HG02763 (cell line): ENCODE measurements around the gene FAM83F.

Experiments
- ATAC-seq: cut with Tn5 transposase; IDR thresholded peaks from one replicate; pipeline ENCODE4 v1.9.1; 2021; ENCODE audit warnings: mild to moderate bottlenecking, moderate library complexity; ENCODE audit not compliant: unreplicated experiment

The FAM83F gene

DNA sequence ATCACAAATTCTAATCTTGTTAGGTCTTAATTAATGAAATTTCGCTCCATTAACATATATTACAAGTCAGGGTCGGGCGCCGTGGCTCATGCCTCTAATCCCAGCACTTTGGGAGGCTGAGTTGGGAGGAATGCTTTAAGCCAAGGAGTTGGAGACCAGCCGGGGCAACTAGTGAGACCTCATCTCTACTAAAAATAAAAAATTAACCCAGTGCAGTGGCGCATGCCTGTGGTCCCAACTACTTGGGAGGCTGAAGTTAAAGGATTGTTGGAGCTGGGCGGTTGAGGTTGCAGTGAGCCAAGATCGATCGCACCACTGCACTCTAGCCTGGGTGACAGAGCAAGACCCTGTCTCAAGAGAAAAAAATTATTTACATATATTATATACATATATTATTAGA lies 32.7 kb upstream of the FAM83F start:
- ATAC-seq = no peak

DNA sequence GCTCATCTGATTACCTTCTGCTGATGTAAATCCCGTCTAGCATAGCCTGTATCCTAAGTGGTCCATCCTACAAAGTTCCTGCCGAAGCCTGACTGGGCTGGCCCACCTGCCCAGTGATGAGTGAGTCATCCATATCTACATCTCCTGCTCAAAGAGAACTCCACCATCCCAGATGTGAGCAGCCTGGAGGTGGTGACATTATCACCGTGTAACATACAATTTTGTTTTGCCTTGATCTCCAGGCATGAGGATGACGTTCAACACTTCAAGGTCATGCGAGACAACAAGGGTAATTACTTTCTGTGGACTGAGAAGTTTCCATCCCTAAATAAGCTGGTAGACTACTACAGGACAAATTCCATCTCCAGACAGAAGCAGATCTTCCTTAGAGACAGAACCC lies 29.0 kb upstream of the FAM83F start:
- ATAC-seq = no peak

DNA sequence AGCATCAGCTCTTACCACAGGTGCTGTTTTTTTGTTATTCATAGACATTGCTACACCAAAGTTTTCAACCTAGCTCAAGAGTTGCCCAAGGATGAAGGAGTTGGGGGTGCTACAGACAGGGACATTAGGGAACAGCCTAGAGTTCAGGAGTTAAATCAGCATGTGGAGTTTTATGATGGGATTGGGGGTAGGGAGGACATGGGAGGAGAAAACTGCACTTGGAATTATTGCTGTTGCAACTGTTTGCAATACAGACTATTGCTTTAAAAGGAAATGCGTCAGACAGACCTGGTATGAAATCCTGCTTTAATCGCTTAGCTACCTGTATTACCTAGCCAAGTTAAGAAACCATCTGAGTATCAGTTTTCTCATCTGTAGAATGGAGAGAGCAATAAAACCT lies 28.3 kb upstream of the FAM83F start:
- no peak for ATAC-seq

DNA sequence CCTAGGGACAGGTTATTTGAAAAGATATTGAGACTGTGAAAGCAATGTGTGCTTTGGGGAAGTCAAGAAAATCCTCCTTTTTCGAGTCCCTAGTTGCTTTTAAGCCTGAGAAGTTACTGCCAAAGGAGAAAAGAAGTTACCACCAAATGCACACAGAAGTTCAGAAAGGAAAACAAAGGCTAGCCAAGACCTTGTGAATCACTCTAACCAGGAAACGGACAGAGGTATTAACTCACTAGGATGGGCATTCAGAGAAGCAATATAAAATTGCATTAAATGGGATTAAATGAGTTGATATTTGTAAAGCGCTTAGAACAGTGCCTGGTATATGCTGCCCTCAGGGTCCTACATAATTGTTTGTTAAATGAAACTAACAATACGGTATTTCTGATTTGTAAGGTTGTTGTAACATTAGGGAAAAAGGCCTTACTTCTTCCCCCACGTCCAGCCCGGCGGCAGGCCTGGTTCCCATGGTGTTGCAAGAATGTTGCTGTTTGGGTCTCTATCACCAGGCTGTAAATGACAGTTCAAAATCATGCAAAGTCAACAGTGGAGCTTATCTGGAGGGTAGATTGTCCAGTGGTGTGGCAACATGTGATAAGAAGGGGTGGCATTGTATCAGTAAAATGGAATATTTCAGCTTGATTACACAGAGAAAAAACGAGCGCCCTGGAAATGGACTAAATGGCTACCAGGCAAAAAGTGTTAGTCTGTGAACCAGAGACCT lies 27.5 kb upstream of the FAM83F start:
- ATAC-seq = no peak

DNA sequence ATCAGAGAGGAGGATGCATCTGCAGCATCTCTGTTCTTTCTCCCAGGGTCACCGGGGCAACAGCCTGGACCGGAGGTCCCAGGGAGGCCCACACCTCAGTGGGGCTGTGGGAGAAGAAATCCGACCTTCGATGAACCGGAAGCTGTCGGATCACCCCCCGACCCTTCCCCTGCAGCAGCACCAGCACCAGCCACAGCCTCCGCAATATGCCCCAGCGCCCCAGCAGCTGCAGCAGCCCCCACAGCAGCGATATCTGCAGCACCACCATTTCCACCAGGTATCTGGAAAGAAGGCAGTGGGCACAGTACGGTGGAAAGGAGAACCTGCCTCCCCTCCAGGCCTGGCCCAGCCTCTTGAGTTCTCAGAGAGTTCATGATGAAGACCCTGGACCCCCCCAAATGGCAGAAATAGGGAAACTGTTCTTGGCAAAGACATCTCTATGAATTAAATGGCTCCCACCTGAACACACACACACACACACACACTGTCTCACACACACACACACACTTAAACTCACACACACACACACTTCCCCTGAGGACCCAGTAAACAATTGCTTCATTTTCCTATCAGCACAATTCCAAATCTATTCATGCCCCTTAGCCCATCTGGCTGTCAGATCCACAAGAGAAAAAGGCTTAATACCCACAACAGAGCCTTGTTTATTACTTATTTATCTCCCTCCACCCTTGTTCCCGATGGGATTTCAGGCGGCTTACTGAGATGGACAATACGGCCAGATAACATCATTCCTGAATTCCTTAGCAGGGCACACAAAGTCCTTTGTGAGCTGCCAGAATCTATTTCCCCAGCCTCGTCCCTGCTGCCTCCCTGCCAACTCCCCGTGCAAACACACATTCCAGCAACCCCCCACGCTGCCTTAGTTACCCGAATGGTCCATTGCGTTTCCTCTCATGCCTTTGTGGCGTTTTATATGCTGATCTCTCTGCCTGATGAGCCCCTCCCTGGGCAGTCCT lies 26.5 kb upstream of the FAM83F start:
- no peak for ATAC-seq

DNA sequence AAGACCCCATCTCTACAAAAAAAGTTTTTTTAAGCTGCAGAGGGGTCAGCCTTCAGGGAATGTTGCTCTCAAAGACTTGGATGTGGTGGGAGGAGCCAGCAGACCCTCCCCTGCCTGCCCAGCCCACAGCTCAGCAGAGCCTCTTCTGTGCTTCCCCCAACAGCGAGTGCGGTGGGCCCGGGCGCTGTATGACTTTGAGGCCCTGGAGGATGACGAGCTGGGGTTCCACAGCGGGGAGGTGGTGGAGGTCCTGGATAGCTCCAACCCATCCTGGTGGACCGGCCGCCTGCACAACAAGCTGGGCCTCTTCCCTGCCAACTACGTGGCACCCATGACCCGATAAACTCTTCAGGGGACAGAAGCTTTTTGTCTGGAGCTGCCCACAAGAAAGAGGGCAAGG lies 24.0 kb upstream of the FAM83F start:
- no peak for ATAC-seq

DNA sequence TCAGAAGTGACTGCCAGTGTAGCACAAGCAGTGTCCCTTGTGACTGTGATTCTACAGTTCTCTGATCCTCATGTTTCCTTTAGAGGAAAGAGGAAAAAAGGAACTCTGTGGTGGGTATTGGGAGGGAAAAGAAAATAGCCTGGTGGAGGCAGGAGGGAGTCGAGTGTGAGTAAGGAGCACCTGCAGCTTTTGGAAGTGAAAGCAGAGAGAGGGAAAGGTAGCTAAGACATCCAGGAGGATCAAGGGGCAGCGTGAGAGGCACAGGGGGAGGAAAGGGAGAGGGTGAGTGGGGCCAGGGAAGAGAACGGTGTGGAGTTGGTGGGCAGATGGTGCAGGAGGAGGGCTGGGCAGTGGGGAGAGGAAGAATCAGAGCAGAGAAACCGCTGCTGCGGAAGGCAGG lies 22.1 kb upstream of the FAM83F start:
- no peak for ATAC-seq

DNA sequence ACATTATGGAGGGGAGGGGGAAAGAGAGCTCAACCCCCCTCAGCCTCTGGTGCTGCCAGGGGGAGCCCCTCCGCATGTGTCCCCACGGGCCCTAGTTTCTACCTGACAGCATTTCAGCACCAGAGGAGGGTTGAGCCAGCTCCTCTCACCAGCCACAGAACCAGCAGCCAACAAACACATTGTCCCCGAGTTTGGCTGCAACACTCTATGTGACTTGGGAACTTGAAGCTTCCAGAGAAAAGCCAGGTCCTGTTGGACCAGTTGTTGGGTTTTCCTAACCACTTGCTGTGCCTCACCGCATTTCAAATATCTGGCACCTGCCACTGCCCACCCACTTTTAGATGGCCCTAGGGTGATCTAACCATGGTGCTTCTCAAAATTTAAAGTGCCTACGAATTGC lies 21.1 kb upstream of the FAM83F start:
- ATAC-seq = no peak

DNA sequence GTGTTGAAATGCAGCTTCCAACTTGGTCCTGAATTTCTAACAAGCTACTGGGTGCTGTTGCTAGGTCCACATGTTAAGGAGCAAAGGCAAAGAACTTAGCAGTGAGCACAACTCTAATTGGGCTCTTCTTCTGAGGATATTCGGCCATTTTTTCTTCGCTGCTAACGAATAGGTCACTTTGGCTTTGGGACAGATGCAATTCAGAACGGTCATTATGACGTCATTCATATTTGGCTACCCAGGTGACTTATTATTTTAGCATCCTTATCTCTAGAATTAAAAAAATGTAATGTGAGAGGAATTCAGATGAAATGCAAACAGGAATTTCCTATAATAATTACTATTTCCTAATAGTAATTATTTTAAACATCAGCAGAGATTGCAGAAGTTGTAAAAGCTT lies 20.7 kb upstream of the FAM83F start:
- no peak for ATAC-seq

DNA sequence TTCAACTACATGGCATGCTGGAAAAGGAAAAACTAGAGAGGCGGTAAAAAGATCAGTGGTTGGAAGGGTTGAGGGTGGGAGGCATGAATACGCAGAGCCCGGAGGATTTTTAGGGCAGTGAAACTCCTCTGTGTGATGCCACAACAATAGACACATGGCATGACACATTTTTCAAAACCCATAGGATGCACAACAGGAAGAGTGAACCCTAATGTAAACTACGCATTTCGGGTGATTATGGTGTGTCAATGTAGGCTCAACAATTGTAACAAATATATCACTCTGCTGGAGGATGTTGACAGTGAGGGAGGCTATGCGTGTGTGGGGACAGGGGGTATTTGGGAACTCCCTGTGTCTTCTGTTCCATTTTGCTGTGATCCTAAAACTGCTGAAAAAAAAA lies 15.7 kb upstream of the FAM83F start:
- ATAC-seq = no peak

DNA sequence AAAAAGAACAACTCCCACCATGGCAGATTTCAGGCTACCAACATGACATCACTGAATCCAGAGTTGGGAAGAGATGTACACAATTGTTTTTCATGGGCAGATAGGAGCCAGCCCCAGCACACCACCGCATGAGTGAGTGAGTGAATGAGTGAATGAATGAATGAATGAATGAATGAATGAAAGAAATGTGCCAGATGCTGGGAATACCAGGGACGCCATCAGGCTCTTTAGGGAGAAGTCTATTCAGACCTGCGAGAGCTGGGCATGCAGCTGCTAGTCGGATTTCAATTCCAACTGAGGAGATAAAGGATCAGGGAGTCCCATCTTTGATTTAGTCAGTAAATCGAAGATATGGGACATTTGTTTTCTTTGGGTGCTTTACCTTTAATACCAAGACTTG lies 15.3 kb upstream of the FAM83F start:
- ATAC-seq = no peak

DNA sequence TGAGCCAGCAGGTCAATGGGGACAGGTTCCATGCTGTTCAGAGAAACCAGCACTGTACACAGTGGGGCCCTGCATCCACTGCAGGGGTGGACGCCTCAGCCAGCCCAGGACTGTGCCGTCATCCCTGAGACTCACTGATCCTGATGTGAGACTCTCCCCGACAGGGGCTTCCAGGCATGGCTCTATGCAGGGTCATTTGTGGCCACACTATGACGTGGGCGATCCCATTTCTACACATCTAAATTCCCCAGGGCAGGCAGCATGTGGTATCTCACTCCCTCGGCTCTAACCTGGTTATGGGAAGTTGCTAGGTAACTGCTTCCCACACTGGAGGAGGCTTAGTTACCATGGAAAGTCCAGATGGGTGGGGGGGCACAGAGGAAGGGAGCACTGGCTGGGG lies 14.2 kb upstream of the FAM83F start:
- no peak for ATAC-seq

DNA sequence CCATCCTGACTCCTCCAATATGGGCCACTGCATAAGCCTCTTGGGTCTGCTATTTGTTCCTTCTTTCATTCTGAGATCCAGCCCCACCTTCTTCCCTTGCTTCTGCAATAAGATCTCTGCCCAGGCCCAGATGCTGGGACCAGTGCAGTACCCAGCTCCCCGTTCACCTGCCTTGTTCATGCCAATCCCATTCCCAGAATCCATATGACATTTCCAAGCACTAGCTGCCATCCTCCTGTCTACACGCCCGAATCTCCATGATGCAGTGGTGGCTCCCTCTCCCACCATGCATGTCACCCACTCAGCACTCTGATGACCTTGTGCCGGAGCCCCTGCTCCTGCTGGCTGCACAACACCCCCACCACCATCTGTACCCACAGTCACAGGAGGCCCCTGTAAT lies 11.4 kb upstream of the FAM83F start:
- ATAC-seq = no peak

DNA sequence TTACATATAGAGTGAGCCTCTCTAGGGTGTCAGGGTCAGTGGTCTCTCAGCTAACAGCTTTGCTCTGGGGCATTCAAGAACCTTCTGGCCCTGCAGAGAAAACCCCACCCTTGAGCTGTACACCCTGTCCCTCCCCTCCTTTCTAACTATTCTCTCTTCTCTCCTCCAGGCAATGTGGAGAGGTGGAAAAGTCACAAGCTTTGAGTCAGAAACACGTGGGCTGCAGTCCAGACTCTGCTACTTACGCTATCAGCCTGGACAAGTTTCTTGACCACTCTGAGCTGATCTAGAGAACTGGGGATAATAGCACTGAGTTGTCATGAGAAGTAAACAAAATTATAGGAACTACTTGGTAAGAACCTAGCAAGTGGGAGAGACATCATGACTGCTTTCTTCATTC lies 10.7 kb upstream of the FAM83F start:
- ATAC-seq = no peak

DNA sequence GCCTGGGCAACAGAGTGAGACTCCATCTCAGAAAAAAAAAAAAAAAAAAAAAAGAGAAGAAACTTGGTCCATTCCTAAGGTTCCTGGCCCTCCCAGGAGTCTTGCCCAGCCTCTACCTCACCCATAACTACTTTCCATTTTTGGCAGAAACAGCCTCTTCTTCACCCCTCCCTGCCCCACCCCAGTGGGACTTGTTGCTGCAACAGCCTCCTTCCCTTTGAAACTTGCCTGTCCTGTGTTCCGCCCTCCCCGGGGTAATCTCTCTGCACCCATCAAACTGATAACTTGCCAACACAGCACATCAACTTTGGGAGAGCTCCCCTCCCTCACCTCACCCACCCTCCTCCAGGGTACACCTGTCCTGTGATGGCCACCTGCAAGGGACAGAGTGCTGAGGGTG lies 10.0 kb upstream of the FAM83F start:
- no peak for ATAC-seq

DNA sequence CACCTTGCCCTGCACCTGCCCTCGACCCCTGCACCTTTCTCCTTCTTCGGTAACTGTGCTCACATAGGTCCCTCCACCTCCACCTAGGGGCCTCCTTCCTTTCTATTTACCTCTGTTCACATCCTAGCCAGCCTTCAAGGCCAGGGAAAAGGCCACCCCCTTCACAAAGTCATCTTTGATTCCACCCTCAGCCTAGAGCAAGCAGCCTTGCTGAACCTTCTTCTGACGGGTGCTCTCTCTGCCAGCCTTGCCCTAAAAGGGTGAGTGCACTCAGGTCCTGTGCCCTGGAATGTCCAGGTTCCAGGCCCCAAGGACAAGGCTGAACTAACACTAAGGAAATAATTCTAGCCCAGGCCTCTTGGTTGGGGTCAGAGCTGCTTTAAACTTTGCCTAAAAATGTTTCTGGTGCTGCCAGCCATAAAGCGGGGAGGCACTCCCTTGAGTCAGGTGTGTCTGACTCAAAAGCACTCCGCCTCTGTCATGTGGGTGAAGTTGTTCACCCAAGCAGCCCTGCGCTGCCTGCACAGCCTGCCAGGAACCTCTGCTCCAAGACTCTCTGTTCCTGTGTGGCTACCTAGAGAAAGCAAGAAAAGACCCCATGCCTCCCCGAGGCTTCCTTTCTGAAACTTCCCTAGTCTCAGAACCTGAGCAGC lies 9.2 kb upstream of the FAM83F start:
- ATAC-seq = no peak

DNA sequence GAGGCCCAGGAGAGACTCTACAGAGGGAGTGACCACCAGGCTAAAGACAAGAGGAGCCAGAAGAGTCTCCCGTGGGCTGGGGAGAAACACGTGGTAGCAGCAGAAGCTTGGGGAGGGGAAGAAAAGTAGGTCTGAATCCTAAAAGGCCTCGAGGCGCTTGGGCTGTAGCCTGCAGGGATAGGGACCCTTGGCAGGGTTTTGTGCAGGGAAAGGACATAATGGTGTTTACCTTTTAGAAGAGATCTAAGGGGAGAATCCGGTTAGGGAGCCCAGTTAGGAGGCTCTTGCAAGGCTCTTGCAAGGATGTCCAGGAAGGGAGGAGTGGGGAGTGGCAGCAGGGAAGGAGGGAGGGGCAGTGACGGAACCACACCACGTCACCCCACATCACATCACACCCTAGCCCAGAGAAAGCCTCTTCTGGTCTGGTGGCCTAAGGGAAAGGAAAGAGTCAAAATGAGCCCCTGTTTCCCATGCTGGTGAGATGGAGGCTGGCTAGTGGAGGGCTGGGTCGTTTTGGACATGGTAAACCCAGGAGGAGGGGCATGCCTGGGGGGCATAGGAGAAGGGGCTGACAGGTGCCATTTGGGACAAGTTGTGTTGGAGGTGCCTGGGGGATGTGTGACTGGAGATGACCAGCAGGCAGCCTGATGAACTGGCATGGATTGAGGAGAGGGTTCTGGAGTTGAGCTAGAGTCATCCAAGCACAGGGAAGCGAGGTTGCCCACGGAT lies 6.2 kb upstream of the FAM83F start:
- ATAC-seq = no peak

DNA sequence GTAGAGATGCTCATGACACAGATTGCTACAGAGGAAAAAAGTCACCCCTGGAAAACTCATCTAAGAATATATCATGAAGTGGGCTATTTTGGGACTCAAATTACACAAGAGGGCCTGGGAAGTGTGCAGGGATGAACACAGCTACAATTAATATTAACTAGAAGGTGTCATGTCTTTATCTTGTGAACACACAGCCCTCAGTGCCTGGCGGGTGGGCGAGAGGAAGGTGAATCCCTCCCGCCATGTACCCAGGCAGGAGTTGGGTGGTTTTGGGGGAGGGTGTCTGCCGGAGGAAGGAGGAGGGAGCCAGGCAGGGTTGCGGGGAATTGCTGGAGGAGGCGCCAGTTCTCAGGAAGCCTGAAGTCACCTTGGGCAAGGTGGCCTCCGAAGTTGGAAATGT lies 5.1 kb upstream of the FAM83F start:
- ATAC-seq = no peak

DNA sequence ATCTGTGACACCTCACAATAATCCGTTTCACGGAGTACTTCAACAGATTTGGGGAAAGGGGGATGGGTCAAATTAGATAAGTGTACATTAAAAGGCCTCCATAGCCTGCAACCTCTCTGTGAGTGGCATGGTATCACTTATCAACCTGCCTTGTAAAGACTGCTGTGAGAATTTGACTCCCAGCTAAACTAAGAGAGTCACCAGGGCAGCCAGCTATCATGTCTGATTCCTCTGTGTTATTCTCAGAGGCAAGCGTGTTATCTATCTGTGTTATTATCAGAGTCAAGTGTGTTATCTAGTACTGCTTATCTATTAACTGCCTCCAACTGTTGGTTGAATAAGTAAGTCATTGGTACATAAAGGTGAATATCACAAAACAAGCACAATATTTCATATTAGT lies 4.1 kb upstream of the FAM83F start:
- ATAC-seq = no peak

DNA sequence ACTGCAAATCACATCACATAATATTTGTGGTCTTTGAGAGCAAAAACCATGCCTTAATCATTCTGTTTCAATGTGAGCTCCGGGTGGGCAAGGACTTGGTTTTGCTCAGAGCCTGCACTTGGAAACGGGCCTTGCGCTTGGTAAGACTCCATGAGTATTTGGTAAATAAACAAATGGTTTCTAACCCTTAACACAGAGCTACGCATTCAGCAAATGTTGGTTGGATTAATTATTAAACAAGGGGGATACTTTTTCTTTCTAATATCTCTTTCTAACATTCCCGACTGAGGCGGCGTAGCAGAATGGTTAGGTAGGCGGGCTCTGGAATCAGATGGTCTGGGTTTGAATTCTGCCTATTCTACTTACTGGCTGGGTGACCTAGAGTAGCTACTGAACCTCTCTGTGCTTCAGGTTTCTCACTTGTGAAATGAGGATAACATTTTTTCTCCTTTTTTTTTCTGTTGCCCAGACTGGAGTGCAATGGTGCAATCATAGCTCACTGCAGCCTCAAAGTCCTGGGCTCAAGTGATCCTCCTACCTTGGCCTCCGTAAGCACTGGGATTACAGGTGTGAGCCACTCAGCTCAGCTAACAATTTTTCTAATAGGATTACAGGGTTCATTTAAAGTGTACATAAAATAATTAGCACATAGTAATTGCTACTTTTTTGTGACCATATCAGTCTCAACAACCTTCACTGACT lies 3.4 kb upstream of the FAM83F start:
- no peak for ATAC-seq
